HG02943 (cell line): ENCODE data around the gene CLIC3.

Source experiments
- ATAC-seq: cut with Tn5 transposase; IDR thresholded peaks from one replicate; pipeline ENCODE4 v1.9.1; 2021; ENCODE audit warnings: mild to moderate bottlenecking, low read depth, moderate library complexity; ENCODE audit not compliant: unreplicated experiment

CLIC3 gene

GRCh38 chr9:136955943-136956335 is 40.4 kb downstream of the CLIC3 start:
- ATAC-seq, result no peak

GRCh38 chr9:136955202-136955942 is 41.0 kb downstream of the CLIC3 start:
- no peak for ATAC-seq

GRCh38 chr9:136954270-136955083 is 41.9 kb downstream of the CLIC3 start:
- no peak for ATAC-seq

DNA sequence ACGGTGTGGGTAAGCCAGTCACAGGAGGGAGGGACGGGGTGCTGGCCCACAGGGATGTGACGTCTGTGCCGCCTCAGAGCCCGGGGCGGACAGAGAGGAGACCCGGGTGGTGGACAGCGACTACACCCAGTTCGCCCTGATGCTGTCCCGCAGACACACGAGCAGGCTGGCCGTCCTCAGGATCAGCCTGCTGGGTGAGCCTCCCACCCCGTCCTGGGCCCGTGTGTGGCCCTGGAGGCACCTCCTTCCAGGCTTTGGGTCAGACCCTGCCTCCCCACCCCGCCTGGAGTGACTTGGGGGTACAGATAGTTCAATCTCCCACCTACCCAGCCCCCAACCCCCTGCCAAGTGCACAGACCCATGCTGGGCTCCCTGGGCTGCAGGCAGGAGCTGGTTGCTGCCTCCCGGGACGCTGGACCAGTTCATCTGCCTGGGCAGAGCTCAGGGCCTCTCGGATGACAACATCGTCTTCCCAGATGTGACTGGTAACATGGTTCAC is 42.5 kb downstream of the CLIC3 start:
- no peak for ATAC-seq

DNA sequence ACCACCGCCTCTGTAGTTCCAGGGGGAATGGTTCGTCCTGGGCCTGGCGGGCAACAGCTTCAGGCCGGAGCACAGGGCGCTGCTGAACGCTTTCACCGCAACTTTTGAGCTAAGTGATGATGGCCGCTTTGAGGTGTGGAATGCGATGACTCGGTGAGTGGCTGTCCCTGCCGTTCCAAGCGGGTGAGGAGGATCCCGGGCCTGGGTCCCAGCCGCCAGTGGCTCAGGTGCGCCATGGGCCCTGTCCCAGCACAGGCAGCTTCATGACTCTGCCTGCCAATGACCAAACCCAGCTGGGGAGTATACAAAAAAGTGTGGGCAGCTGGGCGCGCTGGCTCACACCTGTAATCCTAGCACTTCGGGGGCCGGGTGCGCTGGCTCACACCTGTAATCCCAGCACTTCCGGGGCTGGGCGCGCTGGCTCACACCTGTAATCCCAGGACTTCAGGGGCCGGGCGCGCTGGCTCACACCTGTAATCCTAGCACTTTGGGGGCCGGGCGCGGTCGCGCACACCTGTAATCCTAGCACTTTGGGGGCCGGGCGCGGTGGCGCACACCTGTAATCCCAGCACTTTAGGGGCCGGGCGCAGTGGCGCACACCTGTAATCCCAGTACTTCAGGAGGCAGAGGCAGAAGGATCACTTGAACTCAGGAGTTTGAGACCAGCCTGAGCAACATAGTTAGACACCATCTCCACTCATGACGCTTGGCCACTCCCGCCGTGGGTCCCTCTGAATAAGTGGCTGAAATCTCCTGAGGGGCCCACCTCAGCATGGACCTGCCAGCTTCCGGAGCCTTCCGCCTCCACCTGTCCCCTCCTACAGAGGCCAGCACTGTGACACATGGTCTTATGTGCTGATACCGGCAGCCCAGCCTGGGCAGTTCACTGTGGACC is 43.2 kb downstream of the CLIC3 start:
- ATAC-seq, result no peak

- ATAC-seq, result no peak
Measured at GRCh38 chr9:136952321-136952850, 44.0 kb downstream of the CLIC3 start.

DNA sequence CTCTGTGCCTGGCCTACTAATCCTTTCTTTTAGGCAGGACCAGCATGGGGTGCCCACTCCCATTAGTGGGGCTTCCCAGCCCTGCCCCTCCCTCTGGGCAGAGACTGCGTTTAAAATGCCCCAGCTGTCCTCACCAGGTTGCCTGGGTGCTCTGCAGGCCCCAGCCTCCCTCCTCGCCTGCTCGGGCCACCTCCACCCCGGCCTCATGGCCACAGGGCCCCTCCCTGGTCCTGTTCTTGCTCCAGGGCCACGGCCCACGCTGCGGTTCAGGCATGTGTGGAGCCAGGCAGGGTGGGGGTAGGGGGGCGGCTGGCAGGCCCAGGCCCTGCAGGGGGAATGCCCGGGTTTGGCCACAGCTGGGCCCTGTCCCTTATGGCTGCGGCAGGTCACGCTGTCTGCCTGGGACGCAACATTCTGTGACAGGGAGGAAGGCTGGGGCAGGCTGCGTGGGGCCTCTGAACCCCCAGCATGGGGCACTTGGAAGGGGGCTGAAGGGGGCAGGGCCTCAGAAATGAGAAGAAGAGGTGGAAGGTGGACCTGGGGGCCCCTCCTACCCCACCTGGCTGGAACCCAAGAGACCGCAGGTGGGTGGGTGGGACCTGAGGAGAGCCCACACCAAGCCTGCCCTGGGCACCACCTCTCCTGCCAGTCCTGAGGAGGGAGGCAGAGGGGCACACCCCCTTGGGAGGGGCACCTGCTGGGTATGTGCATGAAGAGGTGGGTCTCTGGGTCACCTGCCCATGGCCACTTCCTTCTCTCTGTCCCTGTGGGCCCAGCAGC is 44.6 kb downstream of the CLIC3 start, which contains the start of gene LCN12:
TSS of gene LCN12 (plus strand) at position 733 of the 780 bp plus-strand sequence. CDS start 55 bp downstream, outside the sequence.
- no peak for ATAC-seq

DNA sequence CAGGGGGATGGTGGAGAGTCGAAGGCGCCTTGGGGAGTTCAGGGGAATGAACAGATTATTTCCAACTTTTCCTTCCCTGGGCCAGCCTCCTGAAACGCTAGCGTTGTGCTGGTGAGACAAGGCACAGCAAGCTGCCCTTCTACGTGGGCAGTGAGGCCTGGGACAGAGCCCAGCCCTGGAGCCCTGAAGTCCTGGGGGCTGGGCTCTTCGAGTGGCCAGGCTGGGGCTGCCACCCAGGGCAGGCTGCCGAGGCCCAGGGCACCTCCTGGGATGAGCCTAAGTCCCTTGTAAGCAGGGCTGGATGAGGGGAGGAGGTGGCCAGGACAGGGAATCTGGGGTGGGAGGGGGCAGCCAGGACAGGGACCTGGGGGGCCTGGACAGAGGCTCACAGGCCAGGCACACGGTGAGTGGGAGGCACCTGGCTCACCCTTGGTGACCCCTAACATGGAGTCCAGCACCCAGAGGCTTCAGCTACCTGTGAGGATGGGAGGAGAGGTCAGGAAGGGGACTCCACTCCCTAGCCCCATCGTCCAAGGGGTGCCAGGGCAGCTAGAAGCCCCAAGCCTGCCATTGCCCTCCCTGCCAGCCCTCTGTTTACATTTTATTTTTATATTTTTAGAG is 45.6 kb downstream of the CLIC3 start:
- no peak for ATAC-seq

GRCh38 chr9:136949817-136950655 is 46.3 kb downstream of the CLIC3 start:
- ATAC-seq, result peak; percentile 57

- ATAC-seq, result no peak
Measured at GRCh38 chr9:136949239-136949816, 47.0 kb downstream of the CLIC3 start.

- ATAC-seq, result no peak
Measured at GRCh38 chr9:136947955-136948510, 48.3 kb downstream of the CLIC3 start.

DNA sequence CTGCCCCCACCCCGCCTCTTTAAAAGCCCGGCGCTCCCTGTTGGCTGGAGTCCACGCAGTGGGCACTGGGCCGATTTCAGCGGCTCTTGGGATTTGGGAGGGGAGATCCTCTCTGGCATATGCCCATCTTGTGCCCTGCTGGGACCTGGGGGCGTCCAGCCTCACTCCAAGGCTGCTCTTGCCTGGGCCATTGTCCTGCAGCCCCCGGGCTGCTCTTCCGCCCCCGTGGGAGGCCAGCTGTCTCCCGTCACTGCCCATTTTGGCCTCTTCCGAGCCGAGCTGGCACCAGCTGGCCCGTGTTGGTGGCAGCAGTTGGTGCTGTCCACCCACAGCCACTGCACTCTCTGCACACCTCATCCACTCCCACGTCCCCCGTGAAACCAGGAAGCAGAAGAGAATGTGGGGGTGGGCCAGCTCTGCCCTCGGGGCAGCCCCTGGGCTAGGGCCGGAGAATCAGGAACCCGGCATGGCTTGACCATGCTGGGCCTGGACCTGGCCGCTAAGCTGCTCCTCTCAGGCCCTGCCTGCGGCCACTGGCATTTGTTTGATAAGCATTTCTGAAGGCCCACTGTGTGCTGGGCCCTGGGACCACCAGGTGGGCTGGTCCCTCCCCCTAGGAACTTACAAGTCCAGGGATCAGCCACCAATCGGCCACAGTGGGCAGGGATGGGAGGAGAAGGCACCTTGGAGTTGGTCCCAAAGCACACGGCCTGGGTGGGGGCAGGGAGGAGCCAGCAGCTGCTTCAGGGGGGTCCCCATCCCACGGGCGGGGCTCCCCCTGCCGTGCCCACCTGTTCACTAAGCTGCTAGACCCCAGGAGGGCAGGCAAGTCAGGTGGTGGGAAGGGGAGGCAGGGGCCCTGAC is 49.1 kb downstream of the CLIC3 start:
- ATAC-seq, result no peak

- no peak for ATAC-seq
Measured at GRCh38 chr9:136946228-136947027, 49.9 kb downstream of the CLIC3 start.

- no peak for ATAC-seq
Measured at GRCh38 chr9:136945333-136946227, 50.8 kb downstream of the CLIC3 start.
